Progenitor cell of endocrine pancreas (in vitro differentiated cells): Measurements from ENCODE around the gene SCYL3. TPM values are rescaled to one million over a fixed set of nuclear protein-coding genes. Genes with fewer than 3 reads are reported as not detected.

Source experiments
- DNase-seq: peaks from one replicate; pipeline ENCODE4 v3.0.0; 2021; ENCODE audit warnings: low spot score; ENCODE audit not compliant: unreplicated experiment
- H3K27ac Mint-ChIP-seq: 2 replicates; pipeline ENCODE4 v1.8.0; 2021; ENCODE audit warnings: mild to moderate bottlenecking, moderate library complexity, mixed read lengths
- H3K27me3 Mint-ChIP-seq: 2 replicates; pipeline ENCODE4 v1.8.0; 2021; ENCODE audit warnings: mixed read lengths
- H3K36me3 Mint-ChIP-seq: 2 replicates; pipeline ENCODE4 v1.8.0; 2022; ENCODE audit warnings: mixed read lengths; ENCODE audit not compliant: insufficient read depth
- H3K4me1 Mint-ChIP-seq: 2 replicates; pipeline ENCODE4 v1.8.0; 2021; ENCODE audit warnings: low read depth, mixed read lengths
- H3K4me3 Mint-ChIP-seq: 2 replicates; pipeline ENCODE4 v1.8.0; 2021; ENCODE audit warnings: low read depth, mild to moderate bottlenecking, moderate library complexity, mixed read lengths
- H3K9me3 Mint-ChIP-seq: 2 replicates; pipeline ENCODE4 v1.8.0; 2021; ENCODE audit warnings: low read depth, mixed read lengths
- total RNA-seq: library from RNA; stranded (reverse); gene quantifications from 2 replicates; pipeline ENCODE4 v1.2.1, GENCODE V29; 2021
- TF ChIP-seq, protein P1 (sequence below): fragments of 200-600 bp; sonication (generic); IDR thresholded peaks from one replicate; pipeline ENCODE4 v1.5.0; 2021; ENCODE audit warnings: antibody characterized with exemption, mild to moderate bottlenecking; ENCODE audit not compliant: unreplicated experiment

The SCYL3 gene
- total RNA-seq, 1 donor from 2014 or later, result 14.8 TPM

GRCh38 chr1:169899519-169900217 is 6.0 kb upstream of the SCYL3 start:
- TF ChIP-seq, protein P1, sequence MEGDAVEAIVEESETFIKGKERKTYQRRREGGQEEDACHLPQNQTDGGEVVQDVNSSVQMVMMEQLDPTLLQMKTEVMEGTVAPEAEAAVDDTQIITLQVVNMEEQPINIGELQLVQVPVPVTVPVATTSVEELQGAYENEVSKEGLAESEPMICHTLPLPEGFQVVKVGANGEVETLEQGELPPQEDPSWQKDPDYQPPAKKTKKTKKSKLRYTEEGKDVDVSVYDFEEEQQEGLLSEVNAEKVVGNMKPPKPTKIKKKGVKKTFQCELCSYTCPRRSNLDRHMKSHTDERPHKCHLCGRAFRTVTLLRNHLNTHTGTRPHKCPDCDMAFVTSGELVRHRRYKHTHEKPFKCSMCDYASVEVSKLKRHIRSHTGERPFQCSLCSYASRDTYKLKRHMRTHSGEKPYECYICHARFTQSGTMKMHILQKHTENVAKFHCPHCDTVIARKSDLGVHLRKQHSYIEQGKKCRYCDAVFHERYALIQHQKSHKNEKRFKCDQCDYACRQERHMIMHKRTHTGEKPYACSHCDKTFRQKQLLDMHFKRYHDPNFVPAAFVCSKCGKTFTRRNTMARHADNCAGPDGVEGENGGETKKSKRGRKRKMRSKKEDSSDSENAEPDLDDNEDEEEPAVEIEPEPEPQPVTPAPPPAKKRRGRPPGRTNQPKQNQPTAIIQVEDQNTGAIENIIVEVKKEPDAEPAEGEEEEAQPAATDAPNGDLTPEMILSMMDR, result no peak
- no peak overlapping the region for H3K27ac Mint-ChIP-seq
- peaks cover 20% of the 10 kb centered on the region for H3K27me3 Mint-ChIP-seq
- H3K4me1 Mint-ChIP-seq, result peaks cover 11% of the 10 kb centered on the region
- H3K9me3 Mint-ChIP-seq, result no peaks in the 10 kb centered on the region
- H3K36me3 Mint-ChIP-seq, result no peaks in the 10 kb centered on the region
- no peak for DNase-seq
- H3K4me3 Mint-ChIP-seq, result no peak overlapping the region

DNA sequence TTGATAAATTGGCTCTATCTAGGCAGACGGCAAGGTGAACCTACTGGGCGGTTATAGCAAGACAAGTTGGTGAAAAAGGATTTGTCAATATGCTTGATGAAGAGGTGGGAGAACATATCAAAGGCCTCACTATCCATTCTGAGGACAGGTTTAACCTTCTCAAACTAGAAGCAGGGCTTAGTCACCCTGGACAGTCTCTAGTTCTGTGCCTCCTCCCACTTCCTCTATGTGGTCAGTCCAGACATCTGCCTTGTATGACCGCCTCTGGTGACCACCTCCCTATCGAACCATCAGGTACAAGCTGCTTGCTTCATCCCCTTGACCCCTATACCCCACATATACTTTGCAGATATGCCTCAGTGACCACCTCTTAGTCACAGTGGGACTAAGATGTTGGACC is 2.3 kb upstream of the SCYL3 start:
- H3K4me3 Mint-ChIP-seq, result no peak overlapping the region
- H3K36me3 Mint-ChIP-seq, result no peaks in the 10 kb centered on the region
- peaks cover 20% of the 10 kb centered on the region for H3K27me3 Mint-ChIP-seq
- TF ChIP-seq, protein P1, result no peak
- H3K9me3 Mint-ChIP-seq, result no peaks in the 10 kb centered on the region
- peaks cover 19% of the 10 kb centered on the region for H3K4me1 Mint-ChIP-seq
- DNase-seq, result no peak
- H3K27ac Mint-ChIP-seq, result no peak overlapping the region

- Mint-ChIP-seq H3K9me3 (no peaks in the 10 kb centered on the region), H3K4me1 (peaks cover 26% of the 10 kb centered on the region), H3K36me3 (no peaks in the 10 kb centered on the region), H3K27me3 (peaks cover 17% of the 10 kb centered on the region), H3K27ac (peak overlapping the region; percentile 100), H3K4me3 (peak overlapping the region; percentile 78)
- TF ChIP-seq, protein P1, result no peak
- DNase-seq, result no peak
Observed at GRCh38 chr1:169894424-169895145, 889 bp upstream of the SCYL3 start.

GRCh38 chr1:169892927-169893644 is 610 bp downstream of the SCYL3 start:
- H3K4me3 Mint-ChIP-seq, result peak overlapping the region; percentile 78
- TF ChIP-seq, protein P1, result no peak
- peaks cover under 1% of the 10 kb centered on the region for H3K36me3 Mint-ChIP-seq
- H3K4me1 Mint-ChIP-seq, result peaks cover 36% of the 10 kb centered on the region
- peak overlapping the region; percentile 90 for H3K27ac Mint-ChIP-seq
- H3K9me3 Mint-ChIP-seq, result no peaks in the 10 kb centered on the region
- H3K27me3 Mint-ChIP-seq, result peaks cover 15% of the 10 kb centered on the region
- DNase-seq, result no peak
